K562 (cell line): Measurements from ENCODE around the gene LTK. TPM values are rescaled to one million over a fixed set of nuclear protein-coding genes. Genes with fewer than 3 reads are reported as not detected.

Experiments
- ATAC-seq: fragments of 200-7000 bp; cut with Tn5 transposase; 3 replicates; pipeline ENCODE4 v1.9.1; 2020; ENCODE audit warnings: moderate library complexity
- BruUV-seq: library from RNA; stranded (reverse); fragments of 400-500 nt; replicated peaks from 2 replicates; lab custom pipeline; 2021; lab: Mats Ljungman, UMichigan
- CTCF ChIA-PET: fragments of 300-600 bp; formaldehyde crosslinking; extraction: SDS; loops from one replicate; lab custom pipeline; 2021; ENCODE audit warnings: low intra/inter-chr PET ratio; lab: Yijun Ruan, JAX
- POLR2A ChIA-PET: fragments of 300-600, 350-650 bp; sonication (Branson Sonifier 250); formaldehyde crosslinking; extraction: SDS; loops from one replicate; lab custom pipeline; 2021; ENCODE audit warnings: antibody characterized with exemption, inconsistent platforms; lab: Yijun Ruan, JAX
- DNase-seq, 4 experiments: peaks; one replicate each; pipeline versions ENCODE4 v3.0.0 to v3.0.0-alpha.2; 2011 to 2018; ENCODE audit warnings: low spot score in 3 of 4, mixed read lengths in 3 of 4; ENCODE audit errors: extremely low read depth in 1 of 4
- FAIRE-seq: peaks from 2 replicates; lab custom pipeline; 2011; peaks lifted over from hg19 to GRCh38; lab: Jason Lieb, UNC
- H2AFZ ChIP-seq: 2 replicates; pipeline ENCODE4 v1.6.0; 2011; ENCODE audit warnings: low read depth, low read length, control low read depth, inconsistent platforms
- H3K27ac ChIP-seq: fragments of 200-600 bp; 3 replicates; pipeline ENCODE4 v1.8.0; 2011; ENCODE audit warnings: low read depth, mild to moderate bottlenecking, control low read depth, inconsistent platforms, low read length, moderate library complexity, mixed read lengths; ENCODE audit errors: extremely low read depth
- H3K27me3 ChIP-seq, 2 experiments: fragments of 300-600 bp in 1 of 2; 2 replicates in 1 of 2; 3 replicates in 1 of 2; pipeline versions ENCODE4 v1.6.0 to v1.8.0; 2011; ENCODE audit warnings: inconsistent platforms in 2 of 2, low read length in 2 of 2, mild to moderate bottlenecking in 1 of 2, mixed read lengths in 1 of 2, moderate library complexity in 1 of 2; ENCODE audit not compliant: control insufficient read depth in 2 of 2, insufficient read depth in 2 of 2
- H3K36me3 ChIP-seq: fragments of 300-600 bp; 3 replicates; pipeline ENCODE4 v1.8.0; 2011; ENCODE audit warnings: mild to moderate bottlenecking, low read length, inconsistent platforms; ENCODE audit not compliant: control insufficient read depth, insufficient read depth
- H3K4me1 ChIP-seq, 2 experiments: fragments of 200-600 bp in 1 of 2; replicated peaks in 1 of 2; 2 replicates in 1 of 2; 3 replicates in 1 of 2; pipeline versions ENCODE4 v1.5.1 to v1.8.0; 2011; ENCODE audit warnings: inconsistent platforms in 2 of 2, low read length in 2 of 2, mild to moderate bottlenecking in 1 of 2, mixed read lengths in 1 of 2, moderate library complexity in 1 of 2; ENCODE audit not compliant: control insufficient read depth in 2 of 2, insufficient read depth in 2 of 2
- H3K4me2 ChIP-seq: 2 replicates; pipeline ENCODE4 v1.6.1; 2011; ENCODE audit warnings: low read length, control low read depth, inconsistent platforms, mixed read lengths; ENCODE audit not compliant: insufficient read depth
- H3K4me3 ChIP-seq: fragments of 200-600 bp; sonication (generic), shearing (Covaris generic); 2 replicates; pipeline ENCODE4 v1.5.1; 2016; ENCODE audit warnings: control low read depth, inconsistent platforms
- H3K79me2 ChIP-seq: fragments of 200-600 bp; 3 replicates; pipeline ENCODE4 v1.8.0; 2011; ENCODE audit warnings: low read length, inconsistent platforms; ENCODE audit not compliant: control insufficient read depth, insufficient read depth
- H3K9ac ChIP-seq, 2 experiments: 2 replicates each; pipeline versions ENCODE4 v1.6.0 to v1.6.1; 2011; ENCODE audit warnings: low read depth in 2 of 2, low read length in 2 of 2, control low read depth in 1 of 2, inconsistent platforms in 1 of 2, mild to moderate bottlenecking in 1 of 2, mixed read lengths in 1 of 2; ENCODE audit not compliant: insufficient read depth in 1 of 2
- H3K9me1 ChIP-seq: one replicate; pipeline ENCODE4 v1.6.0; 2011; ENCODE audit warnings: inconsistent platforms, mild to moderate bottlenecking, low read length, moderate library complexity; ENCODE audit not compliant: control insufficient read depth, insufficient read depth
- H3K9me3 ChIP-seq: replicated peaks from 2 replicates; pipeline ENCODE4 v1.5.1; 2011; ENCODE audit warnings: low read depth, low read length, inconsistent platforms; ENCODE audit not compliant: control insufficient read depth, insufficient read depth
- H4K20me1 ChIP-seq: replicated peaks from 2 replicates; pipeline ENCODE4 v1.6.1; 2011; ENCODE audit warnings: low read length, inconsistent platforms, mixed read lengths; ENCODE audit not compliant: control insufficient read depth, insufficient read depth
- ADNP ChIP-seq: fragments of 200-800 bp; sonication (Bioruptor generic); IDR thresholded peaks from 2 replicates; pipeline ENCODE4 v1.6.1; 2016; ENCODE audit warnings: missing genetic modification characterization, missing compliant biosample characterization
- ARID3B ChIP-seq: fragments of 250-450 bp; sonication (Bioruptor Pico); IDR thresholded peaks from 2 replicates; pipeline ENCODE4 v1.4.0; 2020; ENCODE audit warnings: borderline replicate concordance
- CCAR2 ChIP-seq: fragments of 200-400 bp; formaldehyde crosslinking; IDR thresholded peaks from 2 replicates; pipeline ENCODE4 v1.6.1; 2017; ENCODE audit warnings: mild to moderate bottlenecking, low read depth, low read length
- CREB3 ChIP-seq: fragments of 450-650 bp; conservative IDR thresholded peaks from 2 replicates; pipeline ENCODE4 v1.6.1; 2016; ENCODE audit warnings: missing genetic modification characterization, low read depth, mild to moderate bottlenecking, missing compliant biosample characterization, moderate library complexity
- CUX1 ChIP-seq: fragments of 200-800 bp; sonication (Bioruptor generic); IDR thresholded peaks from 2 replicates; pipeline ENCODE4 v1.6.1; 2016; ENCODE audit warnings: missing genetic modification characterization, missing compliant biosample characterization
- DACH1 ChIP-seq: fragments of 450-650 bp; IDR thresholded peaks from 2 replicates; pipeline ENCODE4 v1.6.1; 2018; ENCODE audit not compliant: partially characterized antibody
- DDX20 ChIP-seq: fragments of 450-650 bp; IDR thresholded peaks from 2 replicates; pipeline ENCODE4 v1.6.1; 2016; ENCODE audit warnings: missing genetic modification characterization, low read depth, mild to moderate bottlenecking, missing compliant biosample characterization, moderate library complexity
- SRSF9 ChIP-seq: fragments of 200-400 bp; formaldehyde crosslinking; IDR thresholded peaks from 2 replicates; pipeline ENCODE4 v1.6.1; 2017; ENCODE audit warnings: low read depth, low read length, borderline replicate concordance
- TAF7 ChIP-seq: fragments of 450-650 bp; IDR thresholded peaks from 2 replicates; pipeline ENCODE4 v1.6.1; 2016; ENCODE audit warnings: missing genetic modification characterization, missing compliant biosample characterization
- ZBTB8A ChIP-seq: fragments of 450-650 bp; IDR thresholded peaks from 2 replicates; pipeline ENCODE4 v1.6.1; 2018; ENCODE audit warnings: mild to moderate bottlenecking, moderate library complexity; ENCODE audit not compliant: partially characterized antibody
- ZNF24 ChIP-seq: fragments of 450-650 bp; IDR thresholded peaks from 2 replicates; pipeline ENCODE4 v1.6.1; 2016
- WGBS: fragments of 100-300 bp; shearing (Covaris generic); methylation state at CpG from one replicate; pipeline ENCODE4 v1.1.6; 2016; ENCODE audit warnings: low coverage, mixed read lengths; ENCODE audit not compliant: insufficient coverage; ENCODE audit errors: missing lambda C conversion rate; 5-methylcytosine and 5-hydroxymethylcytosine counted together
- in situ Hi-C: fragments of 300-500 bp; cut with MboI; formaldehyde crosslinking; loops from 4 replicates; pipeline ENCODE4 v1.15.0; 2018; ENCODE audit warnings: inconsistent platforms, mixed read lengths
- intact Hi-C: fragments of 100-400 bp; cut with micrococcal nuclease; formaldehyde crosslinking; loops from 2 replicates; pipeline ENCODE4 v1.14.2; 2022
- polyA plus RNA-seq, 8 experiments: library from polyadenylated mRNA; depleted of rRNA in 4 of 8; stranded (reverse) in 5 of 8; unstranded in 3 of 8; fragments of >200 nt; fragmentation: Nextera tagmentation in 2 of 8; fragmentation: Illumina TruSeq in 1 of 8; extraction: Ambion mirVana in 2 of 8; extraction: Trizol in 1 of 8; gene quantifications; 2 replicates each; pipeline versions ENCODE4 v1.2.1 to v1.2.3, GENCODE V29; 2011 to 2014; ENCODE audit warnings: inconsistent platforms in 1 of 8, missing spikeins in 1 of 8
- total RNA-seq, 7 experiments: library from RNA; depleted of rRNA in 6 of 7; stranded (reverse); fragments of >200 nt in 6 of 7; fragmentation: Illumina TruSeq in 2 of 7; extraction: Trizol in 2 of 7; gene quantifications; 2 replicates each; pipeline versions ENCODE4 v1.2.1 to v1.2.3, GENCODE V29; 2011 to 2021; ENCODE audit warnings: low replicate concordance in 1 of 7

LTK gene
- total and polyA plus RNA-seq, 9 of the 15 experiments (the other 6 are each of a cell fraction or from before 2014, with no cell fraction given) = 0.25 to 4.4 (median 1.8) TPM

- TF ChIP-seq ZNF24 (no peak), SRSF9 (no peak), CUX1 (CRISPR knock-in tag) (no peak; the same call in 1 of the 2 replicates), ZBTB8A (no peak)
These were observed 49.2 kb upstream of the LTK start (continued) for GRCh38 chr15:41562784-41563198.

- no TSS peak for BruUV-seq
- TF ChIP-seq DACH1 (no peak), ADNP (tag) (no peak), TAF7 (tag) (no peak), CREB3 (tag) (no peak), ARID3B (no peak), CCAR2 (no peak), DDX20 (tag) (no peak)
These were observed 48.6 kb upstream of the LTK start for GRCh38 chr15:41562244-41562643.

More at GRCh38 chr15:41562244-41562643, 48.6 kb upstream of the LTK start:
- peaks cover 78 to 88% of the 10 kb centered on the region in 2 experiments for H3K4me1 ChIP-seq
- H3K9me3 ChIP-seq = no peaks in the 10 kb centered on the region
- H3K4me2 ChIP-seq = peak overlapping the region; percentile 44; the same call in 1 of the 2 replicates
- 0 out of 2 replicates have a peak, but pooled peaks cover 3% of the 10 kb centered on the region for H4K20me1 ChIP-seq
- H3K36me3 ChIP-seq = peaks cover 46% of the 10 kb centered on the region
- no peaks in the 10 kb centered on the region for H3K9me1 ChIP-seq
- H3K9ac ChIP-seq = peak overlapping the region in 1 of 2 experiments; percentile 72; a peak in 1 of 4 replicates
- WGBS = 44% methylated on average over 2 of the region's 5 CpGs
- peak overlapping the region; percentile 63 for H3K27ac ChIP-seq
- ChIA-PET CTCF (no interaction called here), POLR2A (interaction anchor here (0.7 to 2.6 kb wide), 4 partner anchors 10 to 81 kb away, joined by 3 to 16 read pairs (median 4); no protein-coding TSS in a partner anchor)
- intact Hi-C loops (no loop called here), in situ Hi-C loops (no loop called here)
- H3K79me2 ChIP-seq = peaks cover 17% of the 10 kb centered on the region
- FAIRE-seq = no peak
- H3K27me3 ChIP-seq = no peaks in the 10 kb centered on the region
- ATAC-seq = no peak
- no peak for DNase-seq
- no peak overlapping the region for H3K4me3 ChIP-seq
- no peak overlapping the region for H2AFZ ChIP-seq
